Liver (tissue), 9 donors: ENCODE measurements around the gene SPARC. TPM values are rescaled to one million over a fixed set of nuclear protein-coding genes. Genes with fewer than 3 reads are reported as not detected.

Experiments
- DNase-seq: peaks from one replicate; pipeline ENCODE4 v3.0.0-alpha.2; 2017; ENCODE audit warnings: low spot score
- H3K27ac ChIP-seq, 2 donors: one replicate each; pipeline ENCODE4 v1.7.0; 2013; ENCODE audit warnings: inconsistent platforms in 2 of 2, low read length in 2 of 2, control low read depth in 1 of 2, low read depth in 1 of 2, mild to moderate bottlenecking in 1 of 2
- H3K27me3 ChIP-seq, 4 donors: one replicate each; pipeline versions ENCODE4 v1.6.1 to v1.7.0; 2013; ENCODE audit warnings: low read length in 3 of 4, inconsistent platforms in 1 of 4, mild to moderate bottlenecking in 1 of 4, moderate library complexity in 1 of 4; ENCODE audit not compliant: control insufficient read depth in 4 of 4, insufficient read depth in 4 of 4
- H3K36me3 ChIP-seq, 4 donors: one replicate each; pipeline versions ENCODE4 v1.6.1 to v1.7.0; 2013; ENCODE audit warnings: low read length in 3 of 4, mild to moderate bottlenecking in 3 of 4, low read depth in 1 of 4, moderate library complexity in 1 of 4; ENCODE audit not compliant: control insufficient read depth in 4 of 4, insufficient read depth in 3 of 4
- H3K4me1 ChIP-seq, 4 donors: one replicate each; pipeline versions ENCODE4 v1.6.1 to v1.7.0; 2013; ENCODE audit warnings: low read length in 3 of 4, mild to moderate bottlenecking in 3 of 4, moderate library complexity in 1 of 4; ENCODE audit not compliant: control insufficient read depth in 4 of 4, insufficient read depth in 4 of 4
- H3K4me3 ChIP-seq, 3 donors: one replicate each; pipeline versions ENCODE4 v1.6.1 to v1.7.0; 2013; ENCODE audit warnings: low read length in 3 of 3, control low read depth in 1 of 3, low read depth in 1 of 3, mild to moderate bottlenecking in 1 of 3
- H3K9ac ChIP-seq, 2 donors: one replicate each; pipeline ENCODE4 v1.7.0; 2013; ENCODE audit warnings: low read length in 2 of 2, mild to moderate bottlenecking in 2 of 2, moderate library complexity in 2 of 2, control low read depth in 1 of 2, low read depth in 1 of 2
- H3K9me3 ChIP-seq, 4 donors: one replicate each; pipeline versions ENCODE4 v1.6.1 to v1.7.0; 2013; ENCODE audit warnings: low read length in 3 of 4; ENCODE audit not compliant: control insufficient read depth in 4 of 4
- ATF3 ChIP-seq: IDR thresholded peaks from 2 replicates; pipeline ENCODE4 v1.6.1; 2016; ENCODE audit warnings: antibody characterized with exemption
- CTCF ChIP-seq: fragments of 150-350 bp; IDR thresholded peaks from 2 replicates; pipeline ENCODE4 v1.5.1; 2017; ENCODE audit warnings: improper control_type of control experiment, low read depth, low read length; ENCODE audit not compliant: missing input control
- EGR1 ChIP-seq, 2 donors: IDR thresholded peaks; 2 replicates each; pipeline ENCODE4 v1.6.1; 2016 to 2018; ENCODE audit warnings: antibody characterized with exemption in 2 of 2, low read depth in 2 of 2
- FOXA1 ChIP-seq: IDR thresholded peaks from 2 replicates; pipeline ENCODE4 v1.6.1; 2016; ENCODE audit warnings: antibody characterized with exemption
- FOXA2 ChIP-seq: IDR thresholded peaks from 2 replicates; pipeline ENCODE4 v1.6.1; 2016; ENCODE audit warnings: antibody characterized with exemption
- GABPA ChIP-seq, 2 donors: IDR thresholded peaks in 1 of 2; conservative IDR thresholded peaks in 1 of 2; 2 replicates each; pipeline ENCODE4 v1.6.1; 2016; ENCODE audit warnings: antibody characterized with exemption in 2 of 2, mild to moderate bottlenecking in 1 of 2, moderate library complexity in 1 of 2
- HNF4A ChIP-seq, 2 donors: conservative IDR thresholded peaks; 2 replicates each; pipeline ENCODE4 v1.6.1; 2016; ENCODE audit warnings: antibody characterized with exemption in 2 of 2, mild to moderate bottlenecking in 2 of 2
- HNF4G ChIP-seq: IDR thresholded peaks from 2 replicates; pipeline ENCODE4 v1.6.1; 2016; ENCODE audit warnings: antibody characterized with exemption
- JUND ChIP-seq, 2 donors: IDR thresholded peaks; 2 replicates each; pipeline ENCODE4 v1.6.1; 2016; ENCODE audit warnings: antibody characterized with exemption in 2 of 2
- MAX ChIP-seq: IDR thresholded peaks from 2 replicates; pipeline ENCODE4 v1.6.1; 2016; ENCODE audit warnings: antibody characterized with exemption
- NR2F2 ChIP-seq: IDR thresholded peaks from 2 replicates; pipeline ENCODE4 v1.6.1; 2016; ENCODE audit warnings: antibody characterized with exemption
- RAD21 ChIP-seq, 2 donors: IDR thresholded peaks; 2 replicates each; pipeline ENCODE4 v1.6.1; 2016; ENCODE audit warnings: antibody characterized with exemption in 2 of 2, mild to moderate bottlenecking in 2 of 2
- REST ChIP-seq: IDR thresholded peaks from 2 replicates; pipeline ENCODE4 v1.6.1; 2016; ENCODE audit warnings: antibody characterized with exemption, mild to moderate bottlenecking
- RXRA ChIP-seq, 2 donors: IDR thresholded peaks; 2 replicates each; pipeline ENCODE4 v1.6.1; 2017 to 2018; ENCODE audit warnings: antibody characterized with exemption in 2 of 2, mild to moderate bottlenecking in 1 of 2
- SP1 ChIP-seq: IDR thresholded peaks from 2 replicates; pipeline ENCODE4 v1.6.1; 2018; ENCODE audit warnings: antibody characterized with exemption, mild to moderate bottlenecking
- TAF1 ChIP-seq: conservative IDR thresholded peaks from 2 replicates; pipeline ENCODE4 v1.6.1; 2016; ENCODE audit warnings: antibody characterized with exemption, mild to moderate bottlenecking
- YY1 ChIP-seq: IDR thresholded peaks from 2 replicates; pipeline ENCODE4 v1.6.1; 2016; ENCODE audit warnings: antibody characterized with exemption, mild to moderate bottlenecking
- ZBTB33 ChIP-seq: IDR thresholded peaks from 2 replicates; pipeline ENCODE4 v1.6.1; 2016; ENCODE audit warnings: antibody characterized with exemption
- whole genome bisulfite sequencing: extraction: QIAGEN DNeasy Blood & Tissue Kit; methylation state at CpG from one replicate; pipeline ENCODE4 v1.1.7; 2013; 5-methylcytosine and 5-hydroxymethylcytosine counted together
- polyA plus RNA-seq, 2 donors: library from polyadenylated mRNA; stranded (reverse) in 1 of 2; unstranded in 1 of 2; fragments of 200-250 nt in 1 of 2; fragments of >200 nt in 1 of 2; fragmentation: Nextera tagmentation in 1 of 2; extraction: Ambion mirVana in 1 of 2; gene quantifications; one replicate each; pipeline versions ENCODE4 v1.2.1 to v1.2.3, GENCODE V29; 2013 to 2015
- total RNA-seq, 2 donors: library from RNA; depleted of rRNA; stranded (reverse); fragments of >200 nt; gene quantifications; one replicate each; pipeline ENCODE4 v1.2.3, GENCODE V29; 2014
- donor health status: healthy.
- donor health status: healthy.
- donor health status: healthy.
- donor health status: healthy.
- donor health status: healthy.

SPARC gene
- total and polyA plus RNA-seq, 4 donors: 96.6 to 269 (median 110) TPM

- no peak for TF ChIP-seq TAF1
- no peak for TF ChIP-seq ZBTB33
- no peak for TF ChIP-seq CTCF
- no peak for TF ChIP-seq HNF4G
- TF ChIP-seq SP1: no peak
- TF ChIP-seq REST: no peak
- no peak for TF ChIP-seq HNF4A (conservative IDR thresholded peaks at IDR 0.05)
- TF ChIP-seq MAX: no peak
- no peak for TF ChIP-seq ATF3
- no peak for TF ChIP-seq RXRA (IDR thresholded peaks at IDR 0.05)
- no peak for TF ChIP-seq FOXA2
- TF ChIP-seq JUND (IDR thresholded peaks at IDR 0.05): no peak
- no peak for TF ChIP-seq FOXA1
- TF ChIP-seq EGR1 (IDR thresholded peaks at IDR 0.05; ENCODE audit: low read depth in 2 of 2): no peak
- no peak for TF ChIP-seq NR2F2
- TF ChIP-seq GABPA (IDR thresholded peaks at IDR 0.05 in 1 of 2, conservative IDR thresholded peaks at IDR 0.05 in 1 of 2): no peak
- TF ChIP-seq RAD21 (IDR thresholded peaks at IDR 0.05): no peak
- TF ChIP-seq YY1: no peak
- no peak overlapping the region for H3K27ac ChIP-seq
- H3K4me3 ChIP-seq: no peak overlapping the region
- no peaks in the 10 kb centered on the region for H3K9me3 ChIP-seq
- no peak for DNase-seq
- WGBS: 33% methylated on average over 8 of the region's 8 CpGs
- H3K36me3 ChIP-seq: no peaks in the 10 kb centered on the region
- H3K9ac ChIP-seq: no peak overlapping the region
- H3K4me1 ChIP-seq: no peaks in the 10 kb centered on the region
- peaks cover 0 to 4% (median 0%) of the 10 kb centered on the region in 4 donors for H3K27me3 ChIP-seq
These were observed 73.9 kb downstream of the SPARC start for GRCh38 chr5:151612689-151613427.
